Activated naive CD4-positive, alpha-beta T cell treated with anti-CD3 and anti-CD28 coated beads, Interleukin-2, amount 50 U/mL, for 24 hours (primary cell): ENCODE data around the gene NEK6.

ENCODE experiments used
- H3K27ac Mint-ChIP-seq: one replicate; pipeline ENCODE4 v1.8.0; 2021; ENCODE audit warnings: mild to moderate bottlenecking, mixed read lengths
- H3K27me3 Mint-ChIP-seq: one replicate; pipeline ENCODE4 v1.8.0; 2021; ENCODE audit warnings: mixed read lengths
- H3K36me3 Mint-ChIP-seq: one replicate; pipeline ENCODE4 v1.8.0; 2021; ENCODE audit warnings: mixed read lengths
- H3K4me1 Mint-ChIP-seq: one replicate; pipeline ENCODE4 v1.8.0; 2021; ENCODE audit warnings: mixed read lengths
- H3K4me3 Mint-ChIP-seq: one replicate; pipeline ENCODE4 v1.8.0; 2021; ENCODE audit warnings: mild to moderate bottlenecking, mixed read lengths
- H3K9me3 Mint-ChIP-seq: one replicate; pipeline ENCODE4 v1.8.0; 2021; ENCODE audit warnings: mixed read lengths

NEK6 gene

GRCh38 chr9:124279531-124280175 is 21.9 kb downstream of the NEK6 start:
- Mint-ChIP-seq H3K27ac (no peak overlapping the region), H3K27me3 (no peaks in the 10 kb centered on the region)

GRCh38 chr9:124280176-124280691 is 22.5 kb downstream of the NEK6 start:
- H3K9me3 Mint-ChIP-seq = no peaks in the 10 kb centered on the region
- H3K4me1 Mint-ChIP-seq = no peaks in the 10 kb centered on the region
- H3K36me3 Mint-ChIP-seq = no peaks in the 10 kb centered on the region
- no peak overlapping the region for H3K4me3 Mint-ChIP-seq
- H3K27me3 Mint-ChIP-seq = no peaks in the 10 kb centered on the region
- H3K27ac Mint-ChIP-seq = no peak overlapping the region

More at GRCh38 chr9:124279531-124280175, 21.9 kb downstream of the NEK6 start:
- no peak overlapping the region for H3K4me3 Mint-ChIP-seq
- no peaks in the 10 kb centered on the region for H3K4me1 Mint-ChIP-seq
- no peaks in the 10 kb centered on the region for H3K36me3 Mint-ChIP-seq
- H3K9me3 Mint-ChIP-seq = no peaks in the 10 kb centered on the region

GRCh38 chr9:124281931-124282371 is 24.2 kb downstream of the NEK6 start:
- Mint-ChIP-seq H3K4me3 (no peak overlapping the region), H3K9me3 (no peaks in the 10 kb centered on the region), H3K4me1 (peaks cover 15% of the 10 kb centered on the region), H3K27ac (no peak overlapping the region), H3K27me3 (no peaks in the 10 kb centered on the region), H3K36me3 (no peaks in the 10 kb centered on the region)

- peaks cover 15% of the 10 kb centered on the region for H3K4me1 Mint-ChIP-seq
- no peak overlapping the region for H3K4me3 Mint-ChIP-seq
- no peaks in the 10 kb centered on the region for H3K36me3 Mint-ChIP-seq
- H3K27ac Mint-ChIP-seq = no peak overlapping the region
- no peaks in the 10 kb centered on the region for H3K9me3 Mint-ChIP-seq
- no peaks in the 10 kb centered on the region for H3K27me3 Mint-ChIP-seq
Observed at GRCh38 chr9:124282442-124283227, 24.9 kb downstream of the NEK6 start.

GRCh38 chr9:124283228-124283814 is 25.6 kb downstream of the NEK6 start:
- Mint-ChIP-seq H3K9me3 (no peaks in the 10 kb centered on the region), H3K27ac (no peak overlapping the region), H3K27me3 (no peaks in the 10 kb centered on the region), H3K36me3 (no peaks in the 10 kb centered on the region), H3K4me1 (peaks cover 15% of the 10 kb centered on the region), H3K4me3 (no peak overlapping the region)

GRCh38 chr9:124284237-124284831 is 26.6 kb downstream of the NEK6 start:
- Mint-ChIP-seq H3K4me1 (peaks cover 15% of the 10 kb centered on the region), H3K9me3 (no peaks in the 10 kb centered on the region), H3K27ac (no peak overlapping the region), H3K4me3 (no peak overlapping the region), H3K27me3 (no peaks in the 10 kb centered on the region), H3K36me3 (no peaks in the 10 kb centered on the region)

- no peaks in the 10 kb centered on the region for H3K36me3 Mint-ChIP-seq
- no peak overlapping the region for H3K27ac Mint-ChIP-seq
- no peaks in the 10 kb centered on the region for H3K27me3 Mint-ChIP-seq
- H3K4me1 Mint-ChIP-seq = peaks cover 15% of the 10 kb centered on the region
- H3K4me3 Mint-ChIP-seq = no peak overlapping the region
- no peaks in the 10 kb centered on the region for H3K9me3 Mint-ChIP-seq
Observed at GRCh38 chr9:124284940-124285441, 27.2 kb downstream of the NEK6 start.

- no peaks in the 10 kb centered on the region for H3K27me3 Mint-ChIP-seq
- no peaks in the 10 kb centered on the region for H3K9me3 Mint-ChIP-seq
- H3K4me1 Mint-ChIP-seq = peaks cover 15% of the 10 kb centered on the region
- H3K4me3 Mint-ChIP-seq = no peak overlapping the region
- H3K36me3 Mint-ChIP-seq = no peaks in the 10 kb centered on the region
- no peak overlapping the region for H3K27ac Mint-ChIP-seq
Observed at GRCh38 chr9:124285490-124285889, 27.7 kb downstream of the NEK6 start.

GRCh38 chr9:124285903-124286291 is 28.1 kb downstream of the NEK6 start:
- H3K4me1 Mint-ChIP-seq = peaks cover 17% of the 10 kb centered on the region
- no peaks in the 10 kb centered on the region for H3K9me3 Mint-ChIP-seq
- no peaks in the 10 kb centered on the region for H3K27me3 Mint-ChIP-seq
- peak overlapping the region; percentile 11 for H3K4me3 Mint-ChIP-seq
- H3K27ac Mint-ChIP-seq = no peak overlapping the region
- no peaks in the 10 kb centered on the region for H3K36me3 Mint-ChIP-seq

- Mint-ChIP-seq H3K4me3 (peak overlapping the region; percentile 15), H3K36me3 (no peaks in the 10 kb centered on the region), H3K9me3 (no peaks in the 10 kb centered on the region), H3K27me3 (no peaks in the 10 kb centered on the region), H3K4me1 (peaks cover 20% of the 10 kb centered on the region), H3K27ac (no peak overlapping the region)
Observed at GRCh38 chr9:124286292-124286931, 28.7 kb downstream of the NEK6 start.

- Mint-ChIP-seq H3K4me1 (peaks cover 24% of the 10 kb centered on the region), H3K27me3 (peaks cover 2% of the 10 kb centered on the region), H3K36me3 (no peaks in the 10 kb centered on the region), H3K4me3 (no peak overlapping the region), H3K9me3 (no peaks in the 10 kb centered on the region), H3K27ac (no peak overlapping the region)
Observed at GRCh38 chr9:124290053-124290591, 32.4 kb downstream of the NEK6 start.

GRCh38 chr9:124290743-124291554 is 33.2 kb downstream of the NEK6 start:
- H3K36me3 Mint-ChIP-seq = no peaks in the 10 kb centered on the region
- H3K27me3 Mint-ChIP-seq = peaks cover 2% of the 10 kb centered on the region
- no peak overlapping the region for H3K4me3 Mint-ChIP-seq
- H3K27ac Mint-ChIP-seq = no peak overlapping the region
- H3K9me3 Mint-ChIP-seq = no peaks in the 10 kb centered on the region
- H3K4me1 Mint-ChIP-seq = peaks cover 23% of the 10 kb centered on the region

GRCh38 chr9:124291801-124292396 is 34.1 kb downstream of the NEK6 start:
- Mint-ChIP-seq H3K27ac (no peak overlapping the region), H3K4me1 (peaks cover 15% of the 10 kb centered on the region), H3K27me3 (peaks cover 2% of the 10 kb centered on the region), H3K4me3 (no peak overlapping the region), H3K36me3 (no peaks in the 10 kb centered on the region), H3K9me3 (no peaks in the 10 kb centered on the region)
